ENCODE results near the gene NEK6. TPM values are rescaled to one million over a fixed set of nuclear protein-coding genes. Genes with fewer than 3 reads are reported as not detected.

NEK6 gene
- total RNA-seq, 2 experiments from 2014 or later: 5.6 to 16.4 TPM

DNA sequence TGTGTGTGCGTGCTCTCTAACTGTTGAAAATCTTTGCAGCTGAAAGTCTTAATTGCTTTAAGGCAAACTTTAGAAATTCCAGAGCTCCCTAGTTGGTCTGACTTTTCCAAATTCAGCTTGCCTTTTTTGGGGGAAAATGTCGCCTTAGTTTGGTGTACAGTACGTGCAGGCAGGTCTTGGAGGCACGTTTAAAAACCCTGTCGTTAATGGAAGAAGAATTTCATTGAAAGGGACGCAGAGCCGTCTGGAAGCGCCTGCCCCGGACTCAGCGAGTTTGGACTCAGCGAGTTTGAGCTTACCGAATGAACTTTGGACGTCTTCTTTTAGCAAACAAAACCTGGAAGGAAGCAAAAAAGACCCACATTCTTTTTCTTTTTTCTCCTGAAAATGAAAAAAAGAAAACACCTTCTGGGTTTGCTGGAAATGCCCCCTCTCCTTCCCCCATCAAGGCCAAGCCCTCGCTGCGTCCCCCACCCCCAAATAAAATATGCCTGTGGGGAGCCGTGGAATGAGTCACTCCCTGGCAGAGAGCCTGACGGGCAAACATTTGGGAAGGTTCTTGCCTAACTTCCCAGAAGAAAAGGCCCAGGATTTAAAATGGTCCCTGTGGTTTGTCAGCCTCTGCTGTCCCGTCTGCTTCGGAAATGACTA is 1.5 kb downstream of the NEK6 start:
- DNase-seq (ENCODE audit: low spot score): peak; percentile 43
- peak overlapping the region; percentile 81 for H3K4me2 ChIP-seq (ENCODE audit: low read length)
- peaks cover 31% of the 10 kb centered on the region; the same call in 1 of the 2 replicates for H3K79me2 ChIP-seq (ENCODE audit: insufficient read depth, low read depth, low read length)
- no peaks in the 10 kb centered on the region for H3K9me3 ChIP-seq (ENCODE audit: low read length)
- peak overlapping the region; percentile 74 for H3K4me3 ChIP-seq (ENCODE audit: low read depth, low read length, poor library complexity, severe bottlenecking)
- H3K9me2 ChIP-seq (ENCODE audit: insufficient read depth, low read length): no peaks in the 10 kb centered on the region
- TSS peak; percentile 40 for BruUV-seq (replicated peaks)
- ChIA-PET POLR2A (no interaction called here), CTCF (ENCODE audit: unreplicated experiment) (interaction anchor here (0.6 kb wide), 1 partner anchor 512 kb away, joined by 3 read pairs; no protein-coding TSS in a partner anchor)
- H3K27ac ChIP-seq (ENCODE audit: low read depth, low read length, poor library complexity, severe bottlenecking): no peak overlapping the region
- no peaks in the 10 kb centered on the region for H3K36me3 ChIP-seq (ENCODE audit: insufficient read depth, low read length)
- TF ChIP-seq EZH2phosphoT487 (IDR thresholded peaks at IDR 0.05; ENCODE audit: borderline replicate concordance, low read depth, low read length) (no peak), CTCF (conservative IDR thresholded peaks at IDR 0.05; ENCODE audit: low read length) (no peak)
- intact Hi-C loops (cut with micrococcal nuclease; ENCODE audit: unreplicated experiment): no loop called here
- peaks cover 91% of the 10 kb centered on the region for H3K4me1 ChIP-seq (ENCODE audit: insufficient read depth, low read length, poor library complexity, severe bottlenecking)
- H4K20me1 ChIP-seq (ENCODE audit: insufficient read depth, low read length): peaks cover 8% of the 10 kb centered on the region; the same call in 1 of the 2 replicates
- no peak overlapping the region for H2AFZ ChIP-seq (ENCODE audit: low read length)

GRCh38 chr9:124260769-124261603 is 3.2 kb downstream of the NEK6 start:
- peak overlapping the region; percentile 56 for H3K4me2 ChIP-seq (ENCODE audit: low read length)
- CTCF ChIA-PET (ENCODE audit: unreplicated experiment): no interaction called here
- peaks cover 93% of the 10 kb centered on the region for H3K4me1 ChIP-seq (ENCODE audit: insufficient read depth, low read length, poor library complexity, severe bottlenecking)
- no peaks in the 10 kb centered on the region for H3K9me2 ChIP-seq (ENCODE audit: insufficient read depth, low read length)
- BruUV-seq (replicated peaks): no TSS peak
- H3K36me3 ChIP-seq (ENCODE audit: insufficient read depth, low read length): no peaks in the 10 kb centered on the region
- H3K9me3 ChIP-seq (ENCODE audit: low read length): no peaks in the 10 kb centered on the region
- POLR2A ChIA-PET: no interaction called here
- H3K4me3 ChIP-seq (ENCODE audit: low read depth, low read length, poor library complexity, severe bottlenecking): peak overlapping the region; percentile 3
- TF ChIP-seq EZH2phosphoT487 (IDR thresholded peaks at IDR 0.05; ENCODE audit: borderline replicate concordance, low read depth, low read length) (no peak), CTCF (conservative IDR thresholded peaks at IDR 0.05; ENCODE audit: low read length) (no peak)
- H4K20me1 ChIP-seq (ENCODE audit: insufficient read depth, low read length): peaks cover 8% of the 10 kb centered on the region; the same call in 1 of the 2 replicates
- no peak overlapping the region for H2AFZ ChIP-seq (ENCODE audit: low read length)
- intact Hi-C loops (cut with micrococcal nuclease; ENCODE audit: unreplicated experiment): no loop called here
- H3K27ac ChIP-seq (ENCODE audit: low read depth, low read length, poor library complexity, severe bottlenecking): peak overlapping the region; percentile 3
- peak; percentile 33 for DNase-seq (ENCODE audit: low spot score)
- H3K79me2 ChIP-seq (ENCODE audit: insufficient read depth, low read depth, low read length): peaks cover 31% of the 10 kb centered on the region; the same call in 1 of the 2 replicates
